Erythroblast (primary cell): ENCODE results near the gene MMAA.

ENCODE experiments used
- GATA1 ChIP-seq: IDR thresholded peaks from 2 replicates; pipeline ENCODE4 v1.6.1; 2011; ENCODE audit warnings: low read depth, mild to moderate bottlenecking, control low read depth, low read length, moderate library complexity
- POLR2A ChIP-seq: IDR thresholded peaks from 2 replicates; pipeline ENCODE4 v1.6.1; 2011; ENCODE audit warnings: mild to moderate bottlenecking, low read length

DNA sequence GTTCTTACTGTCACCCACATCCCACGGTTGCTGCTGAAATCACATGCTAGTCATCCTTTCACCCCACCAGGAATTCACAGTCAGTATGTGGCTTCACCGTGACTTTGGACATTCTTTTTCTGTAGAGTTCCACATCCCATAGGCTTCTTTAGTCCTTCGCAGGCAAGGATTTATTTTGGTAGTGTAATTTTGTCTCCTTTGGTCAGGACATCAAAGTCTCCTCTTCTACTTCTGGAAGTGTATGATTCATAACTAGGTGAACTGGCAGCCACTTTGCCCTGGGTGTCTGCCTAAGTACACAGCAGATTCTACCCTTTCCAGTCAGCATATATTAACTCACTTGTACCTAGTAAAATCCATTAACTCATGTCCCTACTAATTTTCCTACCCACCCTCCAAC lies 38.3 kb upstream of the MMAA start:
- TF ChIP-seq POLR2A: no peak
- TF ChIP-seq GATA1: no peak
